Raji (cell line): ENCODE measurements around the gene APOM.
A peak's percentile ranks its signal among the peaks of the same experiment; 100 is the strongest.

Experiments
- POLR2A ChIP-seq: IDR thresholded peaks from 2 replicates; pipeline ENCODE4 v1.6.1; 2011; ENCODE audit warnings: low read depth, low read length, control low read depth; ENCODE audit not compliant: insufficient read depth

The APOM gene

DNA sequence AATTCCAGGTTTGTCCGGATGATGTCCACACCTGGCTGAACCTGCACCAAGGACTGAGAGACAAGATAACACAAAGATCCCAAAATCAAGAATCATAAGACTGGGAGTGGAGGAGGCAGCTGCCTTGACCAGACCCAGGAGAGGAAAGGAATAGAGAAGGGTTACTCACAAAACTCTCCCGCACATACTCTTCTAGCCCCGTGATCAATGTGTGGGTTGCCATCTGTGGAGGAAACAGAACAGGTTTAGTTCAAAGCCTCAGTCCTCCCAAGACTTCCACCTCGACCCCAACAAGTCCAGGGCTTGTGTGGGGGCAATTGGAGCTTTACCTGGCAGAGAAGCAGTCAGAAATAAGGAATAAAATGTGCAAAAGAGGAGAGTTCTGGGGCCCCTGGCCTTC lies 14.3 kb upstream of the APOM start:
- no peak for TF ChIP-seq POLR2A

DNA sequence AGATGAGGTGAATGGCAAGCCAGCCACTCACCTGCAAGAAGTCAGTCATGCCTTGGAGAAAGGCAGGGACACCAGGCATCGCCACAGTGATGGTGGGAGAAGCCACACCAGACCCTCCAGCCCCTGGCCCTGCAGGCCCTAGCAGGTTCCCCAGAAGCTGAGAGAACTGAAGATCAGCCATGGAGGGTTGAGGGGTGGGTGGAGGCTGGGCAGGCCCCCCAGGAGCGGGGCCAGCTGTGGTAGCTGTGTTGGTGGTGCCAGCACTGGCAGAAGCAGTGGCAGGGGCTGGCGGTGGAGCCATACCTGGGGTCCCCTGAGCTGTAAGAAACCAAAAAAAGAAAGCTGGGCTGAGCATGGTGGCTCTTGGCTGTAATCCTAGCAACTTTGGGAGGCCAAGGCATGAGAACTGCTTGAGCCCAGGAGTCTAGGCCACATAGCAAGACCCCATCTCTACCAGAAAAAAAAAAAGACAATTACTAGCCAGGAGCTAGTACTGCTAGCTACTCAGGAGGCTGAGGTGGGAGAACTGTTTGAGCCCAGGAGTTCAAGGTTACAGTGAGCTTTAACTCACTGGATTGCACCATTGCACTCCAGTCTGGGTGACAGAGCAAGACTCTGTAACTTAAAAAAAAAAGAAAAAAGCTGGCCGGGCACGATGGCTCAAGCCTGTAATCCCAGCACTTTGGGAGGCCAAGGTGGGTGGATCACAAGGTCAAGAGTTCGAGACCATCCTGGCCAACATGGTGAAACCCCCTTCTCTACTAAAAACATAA lies 12.7 kb upstream of the APOM start:
- TF ChIP-seq POLR2A, result no peak

DNA sequence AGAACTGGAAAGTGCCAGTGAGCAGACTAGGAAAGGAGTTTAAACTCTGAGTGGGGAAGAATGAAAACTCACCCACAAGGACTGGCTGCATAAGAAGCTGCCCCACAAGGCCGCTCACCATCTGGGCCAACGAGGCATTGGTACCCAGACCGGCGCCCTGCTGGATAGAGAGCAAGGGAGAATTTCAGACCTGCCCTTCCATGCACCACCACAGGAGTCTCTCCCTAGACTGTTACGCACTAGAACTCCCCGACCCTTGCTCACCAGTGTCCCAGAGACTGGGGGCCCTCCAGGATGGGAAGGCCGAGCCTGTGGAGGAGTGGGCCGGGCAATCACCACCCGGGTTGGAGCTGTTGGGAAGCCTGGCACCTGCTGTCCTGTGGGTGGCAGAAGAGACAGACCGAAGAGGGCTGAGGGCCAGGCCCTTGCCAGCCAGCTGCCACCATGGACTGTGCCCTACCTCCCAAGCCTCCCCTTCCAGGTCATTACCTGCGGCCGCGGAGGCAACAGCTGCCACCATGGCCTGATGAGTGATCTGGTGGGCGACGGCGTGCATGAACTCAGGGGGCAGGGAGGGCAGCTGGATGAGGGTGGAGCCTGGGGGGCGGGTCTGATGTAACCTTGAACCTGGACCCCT lies 11.8 kb upstream of the APOM start:
- TF ChIP-seq POLR2A, result no peak

DNA sequence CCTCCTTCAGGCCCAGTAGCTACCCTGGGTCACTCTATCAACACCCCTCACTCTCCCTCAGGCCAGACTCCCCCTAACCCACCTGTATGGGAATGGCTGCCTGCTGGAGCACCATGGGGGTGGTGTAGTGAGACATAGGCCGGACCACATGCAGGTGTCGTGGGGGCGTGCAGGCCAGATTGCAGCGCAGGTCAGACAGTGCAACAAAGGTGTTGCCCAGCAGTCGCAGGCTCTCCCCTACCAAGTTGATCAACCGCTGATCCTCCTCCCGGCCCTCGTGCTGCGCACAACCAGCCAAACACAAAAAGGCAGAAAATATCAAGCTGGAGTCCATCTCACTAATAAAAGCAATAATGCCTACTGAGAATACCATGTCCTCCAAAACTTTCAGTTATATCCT lies 10.4 kb upstream of the APOM start:
- no peak for TF ChIP-seq POLR2A

DNA sequence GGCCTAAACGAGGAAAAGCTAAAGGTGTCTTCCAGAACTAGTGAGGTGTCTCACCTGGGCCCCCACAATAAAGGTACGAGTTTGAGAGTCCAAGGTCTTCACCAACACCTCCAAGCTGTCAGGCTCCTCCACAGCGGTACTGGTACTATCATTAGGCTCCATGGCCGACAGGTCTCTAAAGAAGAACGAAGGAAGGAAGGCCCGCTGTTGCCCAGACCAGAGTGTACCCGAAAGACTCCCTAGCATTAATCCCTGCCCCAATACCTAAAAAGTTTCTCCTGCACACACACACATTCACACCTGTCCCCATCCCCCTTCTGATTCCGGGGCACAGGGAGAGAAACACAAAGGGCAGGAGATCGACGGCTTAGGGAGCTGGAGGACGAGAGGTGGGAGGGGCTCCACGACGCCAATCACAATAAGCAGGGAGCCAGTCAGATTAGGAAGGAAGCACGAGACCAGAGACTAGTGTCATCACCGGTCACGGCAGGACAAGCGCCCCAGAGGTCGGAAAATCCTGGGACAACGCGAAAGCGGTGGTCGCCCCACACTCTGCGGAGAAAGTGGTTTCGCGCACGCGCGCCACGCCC lies 4.0 kb upstream of the APOM start:
- no peak for TF ChIP-seq POLR2A

DNA sequence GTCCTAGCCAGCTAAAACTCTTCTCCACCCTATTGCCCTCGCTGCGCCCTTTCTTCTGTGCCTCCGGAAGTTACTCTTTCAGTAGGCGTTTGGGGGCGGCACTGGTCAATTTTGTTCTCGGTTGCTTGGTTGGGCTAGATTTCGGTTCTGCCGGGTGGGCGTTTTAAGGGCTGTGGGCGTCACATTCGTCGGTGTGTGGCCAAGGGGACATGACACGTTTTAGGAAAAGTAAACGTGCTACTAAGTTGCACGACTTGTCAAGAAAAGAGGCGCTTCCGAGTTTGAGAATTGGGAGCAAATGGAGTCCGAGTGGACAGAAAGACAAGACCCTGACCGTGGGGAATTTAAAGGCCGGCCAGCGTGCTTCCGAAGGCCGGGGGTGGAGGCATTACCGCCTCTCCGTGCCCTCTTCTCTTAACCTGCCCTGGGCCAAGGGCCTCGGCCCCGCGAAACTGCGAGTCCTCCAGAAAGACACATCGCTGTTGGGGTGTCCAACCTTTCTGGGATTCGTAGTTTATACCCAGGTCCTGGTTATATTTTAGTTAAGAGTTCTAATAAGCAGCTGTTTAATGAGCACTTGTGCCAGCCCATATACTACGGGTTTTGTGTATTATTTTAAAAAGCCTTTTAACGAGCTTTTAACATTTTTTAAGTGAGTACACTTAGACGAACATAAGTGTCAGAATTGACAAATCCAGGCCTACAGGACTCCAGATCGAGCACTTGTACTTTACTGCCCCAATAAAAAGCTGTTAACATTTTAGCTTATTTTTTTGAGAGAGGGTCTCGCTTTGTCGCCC lies 2.6 kb upstream of the APOM start:
- peak; percentile 68 for TF ChIP-seq POLR2A

DNA sequence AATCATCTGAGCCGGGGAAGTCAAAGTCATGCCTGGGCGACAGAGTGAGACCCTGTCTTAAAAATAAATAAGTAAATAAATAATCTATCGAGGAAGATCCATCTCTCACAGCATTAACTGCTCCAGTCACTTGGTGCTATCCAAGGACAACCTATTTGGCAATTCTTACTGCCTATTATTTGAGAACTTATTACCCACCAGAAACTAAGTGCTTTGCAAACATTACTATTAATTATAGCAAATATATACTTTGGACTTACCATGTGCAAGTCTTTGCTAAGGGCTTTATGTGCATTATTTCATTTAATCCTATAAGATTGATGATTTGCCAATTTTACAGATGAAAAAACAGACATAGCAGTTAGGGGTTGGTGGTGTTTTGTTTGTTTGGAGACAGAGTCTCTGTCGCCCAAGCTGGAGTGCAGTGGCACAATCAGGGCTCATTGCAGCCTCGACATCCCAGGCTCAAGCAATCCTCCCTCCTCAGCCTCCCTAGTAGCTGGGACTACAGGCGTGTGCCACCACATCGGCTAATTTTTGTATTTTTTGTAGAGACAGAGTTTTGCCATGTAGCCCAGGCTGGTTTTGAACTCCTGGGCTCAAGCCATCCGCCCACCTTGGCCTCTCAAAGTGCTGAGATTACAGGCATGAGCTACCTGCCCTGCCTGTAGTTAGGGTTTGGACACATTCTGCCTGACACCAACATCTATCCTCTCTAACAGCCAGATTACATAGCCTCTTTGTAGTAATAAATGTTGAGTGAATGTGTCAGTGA lies 933 bp upstream of the APOM start:
- no peak for TF ChIP-seq POLR2A

DNA sequence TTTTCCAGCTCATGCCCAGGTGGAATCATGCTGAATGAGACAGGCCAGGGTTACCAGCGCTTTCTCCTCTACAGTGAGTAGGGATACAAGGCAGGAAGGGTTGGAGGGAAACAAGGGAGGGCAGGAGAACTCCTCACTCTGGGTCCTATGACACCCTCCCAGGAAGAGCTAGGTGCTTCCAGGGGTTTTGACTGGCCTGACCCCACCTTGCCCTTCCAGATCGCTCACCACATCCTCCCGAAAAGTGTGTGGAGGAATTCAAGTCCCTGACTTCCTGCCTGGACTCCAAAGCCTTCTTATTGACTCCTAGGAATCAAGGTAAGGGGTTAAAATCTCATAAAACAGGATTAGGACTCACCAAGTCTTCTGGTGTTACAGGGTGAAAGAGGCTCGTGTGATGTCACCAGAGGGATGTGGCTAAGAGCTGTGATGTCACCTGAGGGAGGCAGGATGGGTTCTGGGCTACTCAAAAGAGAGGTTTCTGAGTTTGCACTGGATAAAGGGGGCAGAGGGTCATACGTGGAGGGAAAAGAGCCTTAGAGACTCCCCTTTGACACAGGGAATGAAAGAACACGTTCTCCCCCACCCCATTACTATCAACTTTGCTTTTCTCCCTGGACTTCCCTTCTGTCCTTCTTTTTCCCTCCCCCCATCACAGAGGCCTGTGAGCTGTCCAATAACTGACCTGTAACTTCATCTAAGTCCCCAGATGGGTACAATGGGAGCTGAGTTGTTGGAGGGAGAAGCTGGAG lies 1.9 kb downstream of the APOM start:
- TF ChIP-seq POLR2A, result no peak

DNA sequence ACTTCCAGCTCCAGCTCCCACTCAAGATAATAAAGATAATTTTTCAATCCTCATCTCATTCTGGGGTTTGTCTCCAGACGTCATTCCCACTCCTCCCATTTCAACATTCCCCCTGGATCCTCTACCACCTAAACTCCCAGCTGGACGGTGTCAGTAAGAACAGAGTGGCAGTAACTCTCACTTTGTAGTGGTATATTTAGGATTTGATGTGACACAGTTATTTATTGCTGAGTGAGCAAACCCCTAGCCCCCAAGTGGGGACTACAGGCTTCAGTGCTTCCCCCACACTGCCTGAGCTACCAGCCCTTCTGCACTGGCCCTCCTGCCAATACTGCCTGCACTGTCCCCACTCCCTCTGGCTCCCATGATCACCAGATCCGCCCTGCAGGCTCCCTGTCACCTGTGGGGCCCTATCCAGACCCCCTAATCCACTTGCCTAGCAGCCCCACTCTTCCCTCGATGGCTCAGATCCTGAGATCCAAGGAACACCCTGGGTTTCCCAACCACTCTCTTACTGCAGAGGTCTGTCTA lies 2.5 kb downstream of the APOM start:
- no peak for TF ChIP-seq POLR2A

DNA sequence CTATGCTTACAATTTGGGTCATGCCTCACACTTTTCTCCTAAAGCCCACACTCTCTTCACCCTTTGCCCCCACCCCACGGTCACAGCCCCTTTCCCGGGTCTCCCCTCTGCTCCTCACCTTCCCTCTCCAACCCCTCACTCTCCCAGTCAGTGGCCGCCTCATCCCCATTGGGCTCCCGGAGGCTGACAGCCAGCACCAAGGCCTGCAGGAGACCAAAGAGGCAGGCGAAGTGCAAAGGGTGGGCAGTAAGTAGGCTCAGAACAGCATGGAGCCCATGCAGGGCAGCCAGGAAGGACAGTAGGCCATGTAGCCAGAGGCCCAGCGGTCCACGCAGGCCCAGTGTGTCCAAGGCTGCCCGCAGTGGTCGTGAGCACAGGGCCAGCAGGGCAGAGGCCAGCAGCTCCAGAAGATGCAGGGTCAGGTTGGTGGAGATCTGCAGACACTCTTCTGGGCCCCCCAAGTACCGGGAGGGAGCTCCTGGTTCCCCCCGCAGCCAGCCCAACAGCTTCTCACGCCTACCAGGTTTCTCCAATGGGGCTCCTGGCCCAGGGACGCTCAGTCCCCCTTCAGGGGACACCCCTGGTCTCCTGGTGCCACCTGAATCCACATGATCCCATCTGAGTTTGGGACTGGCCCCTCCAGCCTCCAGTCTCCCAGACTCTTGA lies 3.4 kb downstream of the APOM start:
- no peak for TF ChIP-seq POLR2A

DNA sequence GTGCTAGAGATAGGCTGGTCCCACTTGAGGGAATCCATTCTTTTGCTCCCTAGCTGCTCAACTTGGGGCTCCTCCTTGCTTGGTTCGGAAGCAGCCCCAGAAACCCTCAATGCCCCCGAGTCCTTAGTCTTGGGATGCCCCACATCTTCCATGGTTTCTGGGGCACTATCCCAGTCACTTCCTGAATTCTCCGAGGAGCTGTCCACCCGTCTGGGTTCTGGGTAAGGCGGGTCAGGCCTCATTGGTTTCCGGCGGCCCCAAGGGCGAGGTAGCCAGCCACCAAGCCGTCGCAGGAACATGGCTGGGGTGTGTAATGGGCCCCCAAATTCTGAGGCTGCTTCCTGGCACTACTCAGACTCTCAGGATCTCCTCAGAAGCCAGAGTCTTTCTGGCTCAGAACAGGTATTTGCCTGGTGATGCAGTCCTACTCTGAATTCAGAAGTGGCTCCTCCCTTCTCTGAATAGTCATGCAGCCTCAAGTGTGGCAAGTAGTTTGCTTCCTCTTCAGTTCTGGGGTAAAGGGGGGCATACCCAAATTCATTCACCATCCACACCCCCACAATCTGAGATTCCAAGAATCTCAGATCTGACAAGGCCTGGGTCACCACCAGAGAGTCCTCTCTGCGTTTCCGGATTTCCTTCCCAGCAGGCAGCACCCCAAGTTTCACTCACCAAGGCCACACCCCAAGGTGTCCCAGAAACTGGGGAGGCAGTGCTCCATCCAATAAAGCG lies 4.1 kb downstream of the APOM start:
- TF ChIP-seq POLR2A, result no peak

DNA sequence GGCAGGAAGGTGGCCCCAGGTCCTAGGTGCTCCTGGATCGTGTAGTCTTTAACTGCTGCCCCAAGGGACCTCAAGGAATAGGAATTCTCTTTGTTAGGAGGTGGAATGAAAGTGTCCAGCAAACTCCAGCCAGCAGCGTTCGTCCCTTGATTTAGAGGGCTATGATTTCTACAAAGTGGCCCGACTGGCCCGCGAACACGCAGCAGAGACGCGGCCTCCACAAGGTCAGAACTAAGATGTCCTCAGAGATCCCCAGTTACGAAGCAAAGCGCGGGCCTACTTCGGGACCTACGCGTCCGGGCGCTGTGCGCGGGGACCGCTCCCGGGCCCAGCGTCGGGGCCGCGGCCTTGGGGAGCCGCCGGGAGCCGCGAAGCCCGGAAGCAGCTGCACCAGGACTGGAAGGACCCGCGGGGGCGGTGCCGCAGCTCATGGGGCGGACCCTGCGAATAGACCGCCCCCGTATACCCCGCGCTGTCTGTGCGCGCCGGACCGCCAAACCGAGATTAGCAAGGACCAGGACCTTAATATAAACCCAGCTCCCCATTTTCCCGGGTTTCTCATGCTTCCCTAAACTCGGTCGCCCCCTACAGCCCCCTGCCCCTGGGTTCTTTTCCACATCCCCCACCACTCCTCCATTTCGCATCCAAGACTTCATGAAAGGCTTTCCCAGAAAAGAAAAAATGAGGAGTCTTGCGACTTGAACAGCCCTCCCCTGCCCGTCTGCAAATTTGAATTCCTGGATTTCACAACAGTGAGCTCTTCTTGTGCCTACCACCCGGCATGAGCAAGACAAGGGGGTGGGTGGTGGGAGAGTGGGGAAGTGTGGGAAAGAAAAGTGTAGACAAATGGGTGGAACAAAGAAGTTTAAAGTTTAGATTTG lies 4.9 kb downstream of the APOM start, which contains the start of gene C6orf47:
Gene C6orf47, minus strand, starts transcription at position 398 of the 881 bp plus-strand sequence. CDS start 831 bp downstream, outside the sequence.
- TF ChIP-seq POLR2A, result peak; percentile 85
